Measurements from ENCODE around the gene VOPP1. TPM values are rescaled to one million over a fixed set of nuclear protein-coding genes. Genes with fewer than 3 reads are reported as not detected.

VOPP1 gene
- total and polyA plus RNA-seq, 2 of the 13 experiments (the other 11 are each of a cell fraction or from before 2014, with no cell fraction given) = 21.8 to 55.3 TPM

DNA sequence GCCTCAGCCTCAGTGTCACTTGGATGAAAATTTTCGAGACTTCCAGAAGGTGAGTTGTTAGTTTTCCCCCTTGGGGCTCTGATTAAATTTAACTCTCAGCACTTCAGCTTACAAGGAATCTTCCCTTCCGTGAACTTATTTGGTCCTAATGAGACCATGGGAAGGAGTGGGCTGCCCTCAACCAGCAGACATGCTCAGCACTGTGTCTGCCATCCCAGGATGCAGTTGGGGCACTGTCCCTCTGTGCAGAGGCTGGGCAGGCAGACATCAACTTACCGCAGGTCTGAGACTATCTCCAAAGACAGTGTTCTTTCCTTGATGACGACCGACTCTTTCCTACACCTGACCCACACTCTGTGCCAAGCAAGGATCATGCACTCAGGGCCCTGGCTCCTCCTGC, 36.7 kb downstream of the VOPP1 start:
- H4K20me1 ChIP-seq (ENCODE audit: insufficient read depth, low read length) = peaks cover 7% of the 10 kb centered on the region
- intact Hi-C loops (cut with micrococcal nuclease; ENCODE audit: unreplicated experiment) (no loop called here), in situ Hi-C loops (cut with HindIII; ENCODE audit: extremely low pct_ligation_motif_present, low pct_unique_long_range_greater_than_20kb) (no loop called here)
- FAIRE-seq = no peak
- no peak overlapping the region for H3K27ac ChIP-seq (ENCODE audit: extremely low read length, insufficient read depth, low read length)
- no peak overlapping the region for H2AFZ ChIP-seq (ENCODE audit: low read length)
- H3K36me3 ChIP-seq (replicated peaks in 1 of 2; ENCODE audit: control insufficient read depth in 1 of 2, insufficient read depth in 2 of 2, low read length in 2 of 2) = peaks cover 0 to 3% of the 10 kb centered on the region in 2 experiments; a peak in 1 of 5 replicates
- H3K79me2 ChIP-seq (ENCODE audit: insufficient read depth, low read length) = peaks cover 41% of the 10 kb centered on the region
- no peaks in the 10 kb centered on the region for H3K27me3 ChIP-seq (ENCODE audit: control insufficient read depth in 1 of 2, insufficient read depth in 2 of 2, low read length in 2 of 2)
- POLR2A ChIA-PET = no interaction called here
- no peak overlapping the region for H3K9ac ChIP-seq (ENCODE audit: insufficient read depth, low read depth, low read length)
- H3K4me1 ChIP-seq (ENCODE audit: insufficient read depth, low read length) = peaks cover 53% of the 10 kb centered on the region
- CTCF ChIA-PET (ENCODE audit: low intra/inter-chr PET ratio, low total read pairs) = no interaction called here
- 72% methylated on average over 5 of the region's 5 CpGs for WGBS (ENCODE audit: low lambda C conversion rate)
- peak overlapping the region; percentile 41 for H3K4me2 ChIP-seq (ENCODE audit: low read depth, low read length)
- H3K4me3 ChIP-seq (replicated peaks in 1 of 3; ENCODE audit: insufficient read depth in 1 of 3, low read depth in 2 of 3, low read length in 3 of 3) = no peak overlapping the region; a peak in 1 of 6 replicates
- TF ChIP-seq, protein P1, sequence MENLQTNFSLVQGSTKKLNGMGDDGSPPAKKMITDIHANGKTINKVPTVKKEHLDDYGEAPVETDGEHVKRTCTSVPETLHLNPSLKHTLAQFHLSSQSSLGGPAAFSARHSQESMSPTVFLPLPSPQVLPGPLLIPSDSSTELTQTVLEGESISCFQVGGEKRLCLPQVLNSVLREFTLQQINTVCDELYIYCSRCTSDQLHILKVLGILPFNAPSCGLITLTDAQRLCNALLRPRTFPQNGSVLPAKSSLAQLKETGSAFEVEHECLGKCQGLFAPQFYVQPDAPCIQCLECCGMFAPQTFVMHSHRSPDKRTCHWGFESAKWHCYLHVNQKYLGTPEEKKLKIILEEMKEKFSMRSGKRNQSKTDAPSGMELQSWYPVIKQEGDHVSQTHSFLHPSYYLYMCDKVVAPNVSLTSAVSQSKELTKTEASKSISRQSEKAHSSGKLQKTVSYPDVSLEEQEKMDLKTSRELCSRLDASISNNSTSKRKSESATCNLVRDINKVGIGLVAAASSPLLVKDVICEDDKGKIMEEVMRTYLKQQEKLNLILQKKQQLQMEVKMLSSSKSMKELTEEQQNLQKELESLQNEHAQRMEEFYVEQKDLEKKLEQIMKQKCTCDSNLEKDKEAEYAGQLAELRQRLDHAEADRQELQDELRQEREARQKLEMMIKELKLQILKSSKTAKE (CRISPR knock-in tag; IDR thresholded peaks at IDR 0.05; ENCODE audit: borderline replicate concordance) = no peak
- TF ChIP-seq ZNF776 (CRISPR knock-in tag; IDR thresholded peaks at IDR 0.05) (no peak), MAFG (CRISPR knock-in tag; IDR thresholded peaks at IDR 0.05) (no peak), TEAD3 (CRISPR knock-in tag; optimal IDR thresholded peaks at IDR 0.05; ENCODE audit: borderline replicate concordance) (peak; percentile 0)
- no peaks in the 10 kb centered on the region for H3K9me3 ChIP-seq (ENCODE audit: low read length)
- BruUV-seq (replicated peaks) = no TSS peak
- no peak; the same call in 1 of the 3 replicates for ATAC-seq
- DNase-seq (ENCODE audit: low spot score) = no peak

DNA sequence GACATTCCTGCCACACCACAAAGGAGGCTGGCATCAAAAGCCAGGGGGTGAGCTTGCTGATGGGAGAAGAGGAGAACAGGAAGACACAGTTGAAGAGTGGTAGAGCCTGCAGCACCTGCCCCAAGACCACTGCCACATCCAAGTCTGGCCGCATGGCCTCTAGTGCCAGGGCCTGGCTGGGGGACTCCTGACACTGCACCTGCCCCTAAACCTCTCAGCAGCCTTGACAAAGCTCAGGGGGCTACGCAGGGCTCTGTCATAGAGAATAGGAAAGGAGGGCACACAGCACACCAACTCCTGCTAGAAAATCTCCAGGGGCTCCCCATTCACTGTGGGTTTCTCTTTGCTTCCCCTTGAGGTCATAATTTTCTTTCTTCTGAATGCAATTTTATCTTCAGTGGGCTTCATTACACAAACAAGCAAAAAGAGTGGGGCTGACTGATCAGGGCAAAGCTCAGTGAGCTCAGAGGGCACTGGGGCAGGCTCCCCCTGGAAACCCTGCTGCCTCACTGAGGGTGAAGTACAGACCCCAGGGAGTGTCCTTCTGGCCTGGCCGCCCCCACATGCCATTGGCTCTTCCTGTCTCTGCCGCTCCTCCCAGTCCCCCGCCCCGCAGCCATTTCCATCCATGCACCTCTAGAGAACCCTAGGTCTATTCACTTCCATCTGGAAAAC, 37.2 kb downstream of the VOPP1 start:
- peaks cover 38% of the 10 kb centered on the region for H3K79me2 ChIP-seq (ENCODE audit: insufficient read depth, low read length)
- peak; percentile 80 for ATAC-seq
- intact Hi-C loops (cut with micrococcal nuclease; ENCODE audit: unreplicated experiment) = no loop called here
- TF ChIP-seq HNF4G (IDR thresholded peaks at IDR 0.05; ENCODE audit: borderline replicate concordance, low read depth, low read length) (peak; percentile 46), HNF4G (CRISPR knock-in tag; IDR thresholded peaks at IDR 0.05; ENCODE audit: borderline replicate concordance, low read depth) (no peak), ZNF598 (CRISPR knock-in tag; IDR thresholded peaks at IDR 0.05; ENCODE audit: borderline replicate concordance) (0 out of 2 replicates have a peak, but pooled peaks have one; percentile 67), HDAC1 (CRISPR knock-in tag; IDR thresholded peaks at IDR 0.05) (no peak), TEAD3 (CRISPR knock-in tag; optimal IDR thresholded peaks at IDR 0.05; ENCODE audit: borderline replicate concordance) (peak; percentile 15), SPEN (CRISPR knock-in tag; IDR thresholded peaks at IDR 0.05; ENCODE audit: low read depth) (no peak), DPF2 (CRISPR knock-in tag; IDR thresholded peaks at IDR 0.05; ENCODE audit: borderline replicate concordance, low read depth) (no peak), KMT2A (CRISPR knock-in tag; IDR thresholded peaks at IDR 0.05) (0 out of 2 replicates have a peak, but pooled peaks have one; percentile 48), RARA (CRISPR knock-in tag; IDR thresholded peaks at IDR 0.05) (peak; percentile 28; the same call in 1 of the 2 replicates), HNRNPL (IDR thresholded peaks at IDR 0.05; ENCODE audit: low read depth, low read length) (0 out of 2 replicates have a peak, but pooled peaks have one; percentile 31)
- TF ChIP-seq, protein P2, sequence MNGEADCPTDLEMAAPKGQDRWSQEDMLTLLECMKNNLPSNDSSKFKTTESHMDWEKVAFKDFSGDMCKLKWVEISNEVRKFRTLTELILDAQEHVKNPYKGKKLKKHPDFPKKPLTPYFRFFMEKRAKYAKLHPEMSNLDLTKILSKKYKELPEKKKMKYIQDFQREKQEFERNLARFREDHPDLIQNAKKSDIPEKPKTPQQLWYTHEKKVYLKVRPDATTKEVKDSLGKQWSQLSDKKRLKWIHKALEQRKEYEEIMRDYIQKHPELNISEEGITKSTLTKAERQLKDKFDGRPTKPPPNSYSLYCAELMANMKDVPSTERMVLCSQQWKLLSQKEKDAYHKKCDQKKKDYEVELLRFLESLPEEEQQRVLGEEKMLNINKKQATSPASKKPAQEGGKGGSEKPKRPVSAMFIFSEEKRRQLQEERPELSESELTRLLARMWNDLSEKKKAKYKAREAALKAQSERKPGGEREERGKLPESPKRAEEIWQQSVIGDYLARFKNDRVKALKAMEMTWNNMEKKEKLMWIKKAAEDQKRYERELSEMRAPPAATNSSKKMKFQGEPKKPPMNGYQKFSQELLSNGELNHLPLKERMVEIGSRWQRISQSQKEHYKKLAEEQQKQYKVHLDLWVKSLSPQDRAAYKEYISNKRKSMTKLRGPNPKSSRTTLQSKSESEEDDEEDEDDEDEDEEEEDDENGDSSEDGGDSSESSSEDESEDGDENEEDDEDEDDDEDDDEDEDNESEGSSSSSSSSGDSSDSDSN (CRISPR knock-in tag; IDR thresholded peaks at IDR 0.05) = no peak

More for the DNA sequence above, 37.2 kb downstream of the VOPP1 start:
- peaks cover 0 to 3% of the 10 kb centered on the region in 2 experiments; a peak in 1 of 5 replicates for H3K36me3 ChIP-seq (replicated peaks in 1 of 2; ENCODE audit: control insufficient read depth in 1 of 2, insufficient read depth in 2 of 2, low read length in 2 of 2)
- H3K4me2 ChIP-seq (ENCODE audit: low read depth, low read length) = peak overlapping the region; percentile 41
- peaks cover 7% of the 10 kb centered on the region for H4K20me1 ChIP-seq (ENCODE audit: insufficient read depth, low read length)
- FAIRE-seq (no peak), DNase-seq (ENCODE audit: low spot score) (peak; percentile 19)
- H3K27me3 ChIP-seq (ENCODE audit: control insufficient read depth in 1 of 2, insufficient read depth in 2 of 2, low read length in 2 of 2) = no peaks in the 10 kb centered on the region
- no TSS peak for BruUV-seq (replicated peaks)
- no peak overlapping the region for H3K9ac ChIP-seq (ENCODE audit: insufficient read depth, low read depth, low read length)
- no peak overlapping the region for H3K4me3 ChIP-seq (replicated peaks in 1 of 3; ENCODE audit: insufficient read depth in 1 of 3, low read depth in 2 of 3, low read length in 3 of 3)
- H2AFZ ChIP-seq (ENCODE audit: low read length) = no peak overlapping the region
- peaks cover 53% of the 10 kb centered on the region for H3K4me1 ChIP-seq (ENCODE audit: insufficient read depth, low read length)
- H3K27ac ChIP-seq (ENCODE audit: extremely low read length, insufficient read depth, low read length) = peak overlapping the region; percentile 52
- ChIA-PET CTCF (ENCODE audit: low intra/inter-chr PET ratio, low total read pairs) (no interaction called here), POLR2A (no interaction called here)
- in situ Hi-C loops (cut with HindIII; ENCODE audit: extremely low pct_ligation_motif_present, low pct_unique_long_range_greater_than_20kb) = no loop called here
- no peaks in the 10 kb centered on the region for H3K9me3 ChIP-seq (ENCODE audit: low read length)
- 56% methylated on average over 4 of the region's 6 CpGs for WGBS (ENCODE audit: low lambda C conversion rate)

Measured in HepG2 (cell line).